SJSA1 (cell line): Measurements from ENCODE around the gene ACTL10. TPM values are rescaled to one million over a fixed set of nuclear protein-coding genes. Genes with fewer than 3 reads are reported as not detected.

Experiments
- DNase-seq, 2 experiments: peaks; one replicate each; pipeline ENCODE4 v3.0.0-alpha.2; 2015 to 2020; ENCODE audit warnings: low spot score in 2 of 2, low read depth in 1 of 2
- H3K27ac ChIP-seq: fragments of 250-450 bp; sonication (Bioruptor Pico); 2 replicates; pipeline ENCODE4 v1.5.1; 2020; ENCODE audit warnings: mild to moderate bottlenecking, moderate library complexity
- H3K27me3 ChIP-seq: fragments of 250-450 bp; sonication (Bioruptor Pico); replicated peaks from 2 replicates; pipeline ENCODE4 v1.5.1; 2020; ENCODE audit warnings: mild to moderate bottlenecking, moderate library complexity
- H3K36me3 ChIP-seq: fragments of 250-450 bp; sonication (Bioruptor Pico); 2 replicates; pipeline ENCODE4 v1.5.1; 2020; ENCODE audit warnings: mild to moderate bottlenecking
- H3K4me1 ChIP-seq: fragments of 250-450 bp; sonication (Bioruptor Pico); replicated peaks from 2 replicates; pipeline ENCODE4 v1.6.1; 2021; ENCODE audit warnings: mild to moderate bottlenecking
- H3K4me3 ChIP-seq: fragments of 250-450 bp; sonication (Bioruptor Pico); 2 replicates; pipeline ENCODE4 v1.5.1; 2020; ENCODE audit warnings: mild to moderate bottlenecking
- H3K9me3 ChIP-seq: fragments of 250-450 bp; sonication (Bioruptor Pico); replicated peaks from 2 replicates; pipeline ENCODE4 v1.5.1; 2020; ENCODE audit warnings: mild to moderate bottlenecking
- total RNA-seq: library from RNA; depleted of rRNA; stranded (reverse); fragments of >200 nt; shearing (Covaris generic); gene quantifications from 2 replicates; pipeline ENCODE4 v1.2.3, GENCODE V29; 2014

ACTL10 gene
- total RNA-seq, 1 experiment from 2014 or later = not detected

GRCh38 chr20:33684533-33685327 is 18.0 kb downstream of the ACTL10 start:
- Histone ChIP-seq H3K9me3 (no peaks in the 10 kb centered on the region), H3K4me1 (peaks cover 36% of the 10 kb centered on the region), H3K36me3 (peaks cover 13% of the 10 kb centered on the region), H3K4me3 (peak overlapping the region; percentile 68), H3K27ac (no peak overlapping the region; the same call in 1 of the 2 replicates), H3K27me3 (no peaks in the 10 kb centered on the region)
- DNase-seq = peak in 1 of 2 experiments; percentile 31

- DNase-seq = peak in 1 of 2 experiments; percentile 37
- H3K36me3 ChIP-seq = peaks cover 5% of the 10 kb centered on the region; the same call in 1 of the 2 replicates
- no peaks in the 10 kb centered on the region for H3K27me3 ChIP-seq
- peak overlapping the region; percentile 43 for H3K27ac ChIP-seq
- H3K9me3 ChIP-seq = no peaks in the 10 kb centered on the region
- H3K4me3 ChIP-seq = peak overlapping the region; percentile 68
- H3K4me1 ChIP-seq = peaks cover 43% of the 10 kb centered on the region
Observed at GRCh38 chr20:33685328-33686099, 18.8 kb downstream of the ACTL10 start.

- Histone ChIP-seq H3K27ac (peak within 1 kb of the TSS; percentile 43), H3K36me3 (peaks cover 3% of the 10 kb centered on the region; the same call in 1 of the 2 replicates), H3K4me1 (peaks cover 46% of the 10 kb centered on the region), H3K9me3 (no peaks in the 10 kb centered on the region), H3K27me3 (no peaks in the 10 kb centered on the region), H3K4me3 (peak within 1 kb of the TSS; percentile 68)
- peak; percentile 75 to 97 for DNase-seq
Observed at GRCh38 chr20:33686100-33686983, 19.6 kb downstream of the ACTL10 start, which contains the start of gene E2F1. E2F1 (minus strand) TSS chr20:33686385; CDS start chr20:33686264, 121 bp downstream.

- H3K27me3 ChIP-seq = no peaks in the 10 kb centered on the region
- peak overlapping the region; percentile 68; the same call in 1 of the 2 replicates for H3K4me3 ChIP-seq
- H3K4me1 ChIP-seq = peaks cover 46% of the 10 kb centered on the region
- H3K9me3 ChIP-seq = no peaks in the 10 kb centered on the region
- 0 out of 2 replicates have a peak, but pooled peaks cover 3% of the 10 kb centered on the region for H3K36me3 ChIP-seq
- peak overlapping the region; percentile 18 for H3K27ac ChIP-seq
- no peak for DNase-seq
Observed at GRCh38 chr20:33686984-33687366, 20.2 kb downstream of the ACTL10 start.

DNA sequence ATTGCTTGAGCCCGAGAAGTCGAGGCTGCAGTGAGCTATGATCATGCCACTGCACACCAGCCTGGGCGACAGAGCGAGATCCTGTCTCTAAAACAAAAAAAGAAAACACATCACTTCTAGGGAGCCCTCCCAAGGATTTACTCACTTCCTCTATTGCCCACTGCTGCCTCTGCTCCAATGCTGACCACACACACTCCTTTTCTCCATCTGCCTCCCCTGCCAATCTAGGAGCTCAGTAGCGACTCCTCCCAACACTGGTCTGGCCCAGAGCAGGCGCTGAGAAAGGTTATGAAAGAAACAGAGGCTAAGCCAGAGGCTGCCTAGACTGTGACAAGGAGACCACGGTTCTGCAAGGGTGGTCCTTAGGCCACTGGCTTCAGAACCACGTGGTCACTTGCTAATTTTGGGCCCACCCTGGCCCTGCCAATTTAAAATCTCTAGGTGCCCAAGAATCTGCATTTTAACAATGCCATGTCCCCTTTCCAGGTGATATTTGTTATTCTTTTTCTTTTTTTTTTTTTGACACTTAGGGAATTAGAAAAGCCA is 20.7 kb downstream of the ACTL10 start:
- Histone ChIP-seq H3K27ac (peak overlapping the region; percentile 18; the same call in 1 of the 2 replicates), H3K4me3 (no peak overlapping the region), H3K9me3 (no peaks in the 10 kb centered on the region), H3K4me1 (peaks cover 46% of the 10 kb centered on the region), H3K27me3 (no peaks in the 10 kb centered on the region), H3K36me3 (0 out of 2 replicates have a peak, but pooled peaks cover 3% of the 10 kb centered on the region)
- peak in 1 of 2 experiments; percentile 26 for DNase-seq

GRCh38 chr20:33687993-33688937 is 21.5 kb downstream of the ACTL10 start:
- H3K4me1 ChIP-seq = peaks cover 46% of the 10 kb centered on the region
- no peaks in the 10 kb centered on the region for H3K27me3 ChIP-seq
- no peak overlapping the region for H3K4me3 ChIP-seq
- no peaks in the 10 kb centered on the region for H3K9me3 ChIP-seq
- no peak overlapping the region for H3K27ac ChIP-seq
- 0 out of 2 replicates have a peak, but pooled peaks cover 3% of the 10 kb centered on the region for H3K36me3 ChIP-seq
- DNase-seq = no peak

GRCh38 chr20:33688938-33689424 is 22.2 kb downstream of the ACTL10 start:
- H3K9me3 ChIP-seq = no peaks in the 10 kb centered on the region
- no peak overlapping the region for H3K27ac ChIP-seq
- H3K27me3 ChIP-seq = no peaks in the 10 kb centered on the region
- H3K4me3 ChIP-seq = no peak overlapping the region
- H3K36me3 ChIP-seq = 0 out of 2 replicates have a peak, but pooled peaks cover under 1% of the 10 kb centered on the region
- DNase-seq = no peak
- H3K4me1 ChIP-seq = peaks cover 46% of the 10 kb centered on the region

DNA sequence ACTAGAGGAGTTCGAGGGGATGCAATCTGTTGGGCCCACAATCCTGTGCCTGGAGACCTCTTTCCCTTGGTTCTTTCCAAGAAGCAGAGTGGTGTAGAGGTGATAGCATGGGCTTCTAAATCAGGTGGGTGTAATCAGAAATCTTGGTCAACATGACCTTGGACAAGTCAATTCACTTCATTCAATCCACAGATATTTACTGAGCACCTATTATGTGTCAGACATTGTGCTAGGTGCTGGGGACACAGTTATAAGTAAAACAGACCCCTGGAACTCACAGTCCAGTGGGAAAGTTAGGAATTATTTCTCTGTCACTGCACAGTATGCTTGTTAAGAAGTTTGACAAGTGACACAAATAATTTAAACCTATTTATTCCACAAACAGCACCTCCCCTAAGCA is 22.8 kb downstream of the ACTL10 start:
- no peak for DNase-seq

GRCh38 chr20:33689973-33690372 is 23.2 kb downstream of the ACTL10 start:
- peak; percentile 85 for DNase-seq
- peaks cover 41% of the 10 kb centered on the region for H3K4me1 ChIP-seq

More for the DNA sequence above, 22.8 kb downstream of the ACTL10 start:
- H3K4me3 ChIP-seq = no peak overlapping the region
- H3K27me3 ChIP-seq = no peaks in the 10 kb centered on the region
- no peaks in the 10 kb centered on the region for H3K9me3 ChIP-seq
- H3K36me3 ChIP-seq = no peaks in the 10 kb centered on the region
- H3K27ac ChIP-seq = no peak overlapping the region
- H3K4me1 ChIP-seq = peaks cover 46% of the 10 kb centered on the region

GRCh38 chr20:33693289-33693688 is 26.5 kb downstream of the ACTL10 start:
- H3K27ac ChIP-seq = no peak overlapping the region
- no peaks in the 10 kb centered on the region for H3K27me3 ChIP-seq
- H3K36me3 ChIP-seq = no peaks in the 10 kb centered on the region
- no peaks in the 10 kb centered on the region for H3K9me3 ChIP-seq
- peaks cover 19% of the 10 kb centered on the region for H3K4me1 ChIP-seq
- no peak for DNase-seq
- H3K4me3 ChIP-seq = no peak overlapping the region

More at GRCh38 chr20:33689973-33690372, 23.2 kb downstream of the ACTL10 start:
- Histone ChIP-seq H3K27me3 (no peaks in the 10 kb centered on the region), H3K9me3 (no peaks in the 10 kb centered on the region), H3K27ac (no peak overlapping the region), H3K4me3 (no peak overlapping the region), H3K36me3 (no peaks in the 10 kb centered on the region)

GRCh38 chr20:33693741-33694638 is 27.2 kb downstream of the ACTL10 start:
- no peak for DNase-seq
- H3K9me3 ChIP-seq = no peaks in the 10 kb centered on the region
- H3K27me3 ChIP-seq = no peaks in the 10 kb centered on the region
- H3K27ac ChIP-seq = no peak overlapping the region
- peaks cover 18% of the 10 kb centered on the region for H3K4me1 ChIP-seq
- H3K36me3 ChIP-seq = no peaks in the 10 kb centered on the region
- H3K4me3 ChIP-seq = no peak overlapping the region
